ENCODE data around the gene TBL1XR1.

DNA sequence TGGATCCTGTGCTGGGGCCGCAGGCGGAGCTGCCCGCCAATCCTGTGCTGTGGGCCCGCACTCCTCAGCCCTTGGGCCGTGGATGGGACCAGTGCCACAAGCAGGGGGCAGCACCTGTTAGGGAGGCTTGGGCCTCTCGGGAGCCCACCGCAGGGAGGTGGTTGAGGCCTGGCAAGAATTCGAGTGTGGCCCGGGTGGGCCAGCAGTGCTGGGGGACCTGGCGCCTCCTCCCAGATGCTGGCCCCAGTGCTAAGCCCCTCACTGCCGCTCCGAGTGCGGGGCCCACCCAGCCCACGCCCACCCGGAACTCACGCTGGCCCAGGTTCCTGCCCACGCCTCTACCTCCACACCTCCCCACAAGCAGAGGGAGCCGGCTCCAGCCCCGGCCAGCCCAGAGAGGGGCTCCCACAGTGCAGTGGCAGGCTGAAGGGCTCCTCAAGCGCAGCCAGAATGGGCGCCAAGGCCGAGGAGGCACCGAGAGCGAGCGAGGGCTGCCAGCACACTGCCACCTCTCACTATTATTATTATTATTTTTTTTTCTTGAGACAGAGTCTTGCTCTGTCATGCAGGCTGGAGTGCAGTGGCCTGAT lies 31.4 kb upstream of the TBL1XR1 start:
- no peak for TF ChIP-seq POLR2AphosphoS5 (IDR thresholded peaks at IDR 0.05; ENCODE audit: low read depth, low read length)
- no peak for TF ChIP-seq EGR1 (IDR thresholded peaks at IDR 0.05; ENCODE audit: borderline replicate concordance, low read depth, low read length)
- TF ChIP-seq TAF1 (IDR thresholded peaks at IDR 0.05; ENCODE audit: low read depth, low read length), result no peak
- TF ChIP-seq POLR2A (IDR thresholded peaks at IDR 0.05; ENCODE audit: control extremely low read depth in 1 of 2, low read depth in 2 of 2, low read length in 2 of 2), result no peak
- TF ChIP-seq USF2 (IDR thresholded peaks at IDR 0.05; ENCODE audit: low read length), result no peak
- TF ChIP-seq, protein P1, sequence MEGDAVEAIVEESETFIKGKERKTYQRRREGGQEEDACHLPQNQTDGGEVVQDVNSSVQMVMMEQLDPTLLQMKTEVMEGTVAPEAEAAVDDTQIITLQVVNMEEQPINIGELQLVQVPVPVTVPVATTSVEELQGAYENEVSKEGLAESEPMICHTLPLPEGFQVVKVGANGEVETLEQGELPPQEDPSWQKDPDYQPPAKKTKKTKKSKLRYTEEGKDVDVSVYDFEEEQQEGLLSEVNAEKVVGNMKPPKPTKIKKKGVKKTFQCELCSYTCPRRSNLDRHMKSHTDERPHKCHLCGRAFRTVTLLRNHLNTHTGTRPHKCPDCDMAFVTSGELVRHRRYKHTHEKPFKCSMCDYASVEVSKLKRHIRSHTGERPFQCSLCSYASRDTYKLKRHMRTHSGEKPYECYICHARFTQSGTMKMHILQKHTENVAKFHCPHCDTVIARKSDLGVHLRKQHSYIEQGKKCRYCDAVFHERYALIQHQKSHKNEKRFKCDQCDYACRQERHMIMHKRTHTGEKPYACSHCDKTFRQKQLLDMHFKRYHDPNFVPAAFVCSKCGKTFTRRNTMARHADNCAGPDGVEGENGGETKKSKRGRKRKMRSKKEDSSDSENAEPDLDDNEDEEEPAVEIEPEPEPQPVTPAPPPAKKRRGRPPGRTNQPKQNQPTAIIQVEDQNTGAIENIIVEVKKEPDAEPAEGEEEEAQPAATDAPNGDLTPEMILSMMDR (IDR thresholded peaks at IDR 0.05; ENCODE audit: control extremely low read depth in 1 of 3, insufficient read depth in 1 of 3, low read depth in 1 of 3, low read length in 3 of 3), result no peak
- no peak for TF ChIP-seq CEBPB (IDR thresholded peaks at IDR 0.05; ENCODE audit: low read depth, low read length)
- no peak for TF ChIP-seq EZH2 (IDR thresholded peaks at IDR 0.05; ENCODE audit: low read depth, low read length, severe bottlenecking)
- TF ChIP-seq SP2 (IDR thresholded peaks at IDR 0.05; ENCODE audit: low read length), result no peak
- TF ChIP-seq JUND (IDR thresholded peaks at IDR 0.05; ENCODE audit: low read length), result no peak

All from H1 (cell line).